ENCODE measurements around the gene NEURL3.
"Not testable (repeated sequence)": the region's sequence is repeated elsewhere in the genome, so short reads cannot be mapped to it uniquely, and the experiment has no call there.

Gene NEURL3

DNA sequence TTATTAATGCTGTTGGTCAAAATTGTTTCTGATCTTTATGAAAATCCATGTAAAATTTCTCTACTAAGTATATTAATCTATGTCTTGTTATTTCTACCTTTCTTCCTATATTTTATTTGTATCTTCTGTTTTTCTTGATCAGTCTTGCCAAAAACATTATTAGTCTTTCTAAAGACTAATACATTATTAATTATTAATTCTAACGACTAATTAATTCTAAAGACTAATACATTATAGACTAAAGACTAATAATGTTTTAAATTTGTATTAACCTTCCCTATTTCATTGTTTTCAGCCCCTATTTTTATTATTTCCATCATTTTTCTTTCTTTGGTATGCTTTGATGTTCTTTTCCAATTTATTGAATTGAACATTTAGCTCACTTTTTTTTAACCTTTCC lies 27.7 kb downstream of the NEURL3 start:
- no peak for DNase-seq

- DNase-seq, result no peak
These were observed 33.4 kb downstream of the NEURL3 start for GRCh38 chr2:96471772-96472171.

GRCh38 chr2:96470636-96471035 lies 34.5 kb downstream of the NEURL3 start:
- peak; percentile 60 for DNase-seq

DNA sequence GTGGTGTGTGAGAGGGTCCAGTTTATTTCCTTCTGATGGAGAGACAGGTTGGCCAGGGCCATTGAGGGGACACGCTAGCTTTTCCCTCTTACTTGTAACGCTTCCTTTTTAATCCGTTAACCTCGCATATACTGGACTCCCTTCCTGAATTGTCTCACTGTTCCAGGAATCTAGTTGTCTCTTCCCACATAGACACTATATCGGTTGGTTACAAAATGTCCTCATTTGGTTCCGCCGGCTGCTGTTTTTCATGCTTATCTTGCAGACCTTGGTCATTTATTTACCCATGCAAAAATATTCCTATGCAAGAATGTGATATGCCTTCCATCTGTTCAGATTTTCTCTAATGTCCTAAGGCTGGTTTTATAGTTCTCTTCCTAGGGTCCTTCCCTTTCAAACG lies 35.0 kb downstream of the NEURL3 start:
- DNase-seq, result no peak

- no peak for DNase-seq
These were observed 36.3 kb downstream of the NEURL3 start for GRCh38 chr2:96468904-96469303.

DNA sequence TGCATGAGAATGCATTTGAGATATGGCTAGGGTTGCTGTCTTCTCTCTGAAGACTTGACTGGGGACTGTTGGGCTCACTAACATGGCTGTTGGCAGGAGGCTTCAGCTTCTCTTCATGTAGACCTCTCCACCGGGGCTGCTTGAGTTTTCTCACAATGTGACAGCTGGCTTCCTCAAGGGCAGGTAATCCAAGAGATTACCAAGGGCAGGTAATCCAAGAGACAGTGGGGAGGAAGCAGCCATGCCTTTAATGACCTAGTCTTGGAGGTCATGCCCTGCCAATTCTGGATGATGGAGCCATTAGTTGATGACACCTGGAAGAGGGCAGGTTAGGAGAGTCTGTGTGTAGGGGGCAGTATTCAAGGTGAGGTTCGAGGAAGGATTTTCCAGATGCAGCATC lies 40.5 kb downstream of the NEURL3 start:
- no peak for DNase-seq

DNA sequence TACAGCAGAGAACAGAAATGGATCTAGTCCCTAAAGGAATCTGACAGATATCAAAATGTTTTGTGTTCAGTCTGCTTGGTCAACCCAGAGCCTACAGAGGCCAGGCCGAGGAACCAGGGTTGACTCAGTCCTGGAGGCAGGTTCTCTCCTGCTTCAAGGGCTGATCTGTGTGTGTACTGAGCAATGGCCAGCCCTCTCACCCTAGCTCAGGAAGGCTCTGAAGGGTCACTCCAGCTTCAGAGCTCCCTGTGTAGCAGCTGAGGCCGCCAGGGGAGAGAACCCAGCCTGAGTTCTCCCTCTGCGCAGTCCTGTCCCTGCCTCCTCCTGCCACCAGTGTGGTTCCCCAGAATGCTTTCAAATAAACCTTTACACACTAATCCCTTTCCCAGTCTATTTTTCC lies 41.1 kb downstream of the NEURL3 start:
- no peak for DNase-seq

DNA sequence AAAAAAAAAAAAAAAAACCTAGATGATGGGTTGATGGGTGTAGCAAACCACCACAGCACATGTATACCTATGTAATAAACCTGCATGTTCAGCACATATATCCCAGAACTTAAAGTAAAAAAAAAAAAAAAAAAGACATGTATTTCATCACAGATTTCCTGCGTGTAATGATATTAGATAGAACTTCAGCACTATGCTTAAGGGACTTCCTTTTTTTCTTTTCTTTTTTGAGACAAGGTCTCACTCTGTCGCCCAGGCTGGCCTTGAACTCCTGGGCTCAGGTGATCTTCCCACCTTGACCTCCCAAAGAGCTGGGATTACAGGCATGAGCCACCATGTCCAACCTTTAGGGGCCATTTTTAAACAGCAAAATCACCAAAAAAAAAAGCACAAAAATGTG lies 42.0 kb downstream of the NEURL3 start:
- no peak for DNase-seq

DNA sequence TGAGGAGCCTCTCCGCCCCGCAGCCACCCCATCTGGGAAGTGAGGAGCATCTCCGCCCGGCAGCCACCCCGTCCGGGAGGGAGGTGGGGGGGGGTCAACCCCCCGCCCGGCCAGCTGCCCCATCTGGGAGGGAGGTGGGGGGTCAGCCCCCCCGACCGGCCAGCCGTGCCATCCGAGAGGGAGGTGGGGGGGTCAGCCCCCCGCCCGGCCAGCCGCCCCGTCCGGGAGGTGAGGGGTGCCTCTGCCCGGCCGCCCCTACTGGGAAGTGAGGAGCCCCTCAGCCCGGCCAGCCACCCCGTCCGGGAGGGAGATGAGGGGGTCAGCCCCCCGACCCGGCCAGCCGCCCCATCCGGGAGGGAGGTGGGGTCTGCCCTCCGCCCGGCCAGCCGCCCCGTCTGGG lies 43.5 kb downstream of the NEURL3 start:
- not testable (repeated sequence) for DNase-seq

- no peak for DNase-seq
These were observed 53.1 kb downstream of the NEURL3 start for GRCh38 chr2:96452053-96452452.

- DNase-seq, result no peak
These were observed 55.5 kb downstream of the NEURL3 start for GRCh38 chr2:96449637-96450036.

DNA sequence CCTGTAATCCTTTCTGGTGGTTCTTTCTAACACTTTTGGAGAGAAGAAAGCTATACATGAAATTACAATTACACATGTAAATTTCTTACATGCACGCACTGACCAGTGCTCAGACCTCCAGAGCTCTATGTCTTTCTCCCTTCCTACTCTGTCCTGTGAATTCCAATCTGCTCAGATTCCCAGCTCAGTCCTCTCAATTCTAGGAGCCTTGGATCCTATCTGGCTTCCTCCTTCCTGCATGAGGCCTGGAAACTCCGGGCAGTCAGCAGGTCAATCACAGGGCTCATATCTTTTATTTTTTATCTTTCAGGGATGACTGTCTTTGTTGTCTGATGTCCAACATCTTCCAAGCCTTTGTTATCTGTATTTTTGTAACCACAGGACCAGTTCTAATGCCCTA lies 56.0 kb downstream of the NEURL3 start:
- no peak for DNase-seq

GRCh38 chr2:96447726-96448125 lies 57.4 kb downstream of the NEURL3 start:
- no peak for DNase-seq

Data from EL (cell line).